Activated naive CD4-positive, alpha-beta T cell (primary cell): ENCODE results near the gene ABAT.
A peak's percentile ranks its signal among the peaks of the same experiment; 100 is the strongest.
"Not testable (repeated sequence)": the region's sequence is repeated elsewhere in the genome, so short reads cannot be mapped to it uniquely, and the experiment has no call there.

Experiments used
- DNase-seq, 4 experiments: peaks; one replicate each; lab custom pipeline; 2025; lab: John Stamatoyannopoulos, UW

ABAT gene

DNA sequence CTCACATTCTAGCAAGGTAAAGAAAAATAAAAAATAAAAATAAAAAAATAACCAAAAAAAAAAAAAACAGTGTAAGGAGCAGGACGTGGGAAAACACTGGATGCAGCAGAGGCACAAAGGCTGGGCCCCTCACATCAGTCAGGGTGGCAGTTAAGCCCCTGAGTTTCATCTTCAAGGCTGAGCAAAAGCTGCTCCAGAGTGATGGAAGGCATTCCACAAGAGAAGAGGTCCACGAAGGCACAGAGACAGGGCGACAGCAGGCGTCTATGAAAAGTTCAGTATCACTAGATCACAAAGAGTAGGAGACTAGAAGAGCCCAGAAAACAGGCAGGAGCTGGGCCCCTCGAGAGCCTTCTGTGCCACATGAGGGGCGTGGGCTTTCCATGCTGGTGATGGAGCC is 111.0 kb downstream of the ABAT start:
- no peak for DNase-seq

DNA sequence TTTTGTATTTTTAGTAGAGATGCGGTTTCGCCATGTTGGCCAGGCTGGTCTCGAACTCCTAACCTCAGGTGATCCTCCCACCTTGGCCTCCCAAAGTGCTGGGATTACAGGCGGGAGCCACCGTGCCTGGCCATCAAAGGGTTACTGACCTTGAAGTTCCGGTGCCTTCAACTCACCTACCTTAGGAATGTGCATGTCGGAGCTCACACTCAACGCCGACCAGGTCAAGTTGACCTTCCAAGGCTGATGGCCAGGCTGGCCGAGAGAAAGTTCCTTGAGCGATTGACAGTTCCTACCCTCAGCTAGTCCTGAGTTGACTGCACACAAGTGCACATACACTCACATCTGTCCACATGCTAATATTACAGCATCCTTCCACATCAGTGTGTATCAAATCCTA is 111.9 kb downstream of the ABAT start:
- DNase-seq = not testable (repeated sequence)

DNA sequence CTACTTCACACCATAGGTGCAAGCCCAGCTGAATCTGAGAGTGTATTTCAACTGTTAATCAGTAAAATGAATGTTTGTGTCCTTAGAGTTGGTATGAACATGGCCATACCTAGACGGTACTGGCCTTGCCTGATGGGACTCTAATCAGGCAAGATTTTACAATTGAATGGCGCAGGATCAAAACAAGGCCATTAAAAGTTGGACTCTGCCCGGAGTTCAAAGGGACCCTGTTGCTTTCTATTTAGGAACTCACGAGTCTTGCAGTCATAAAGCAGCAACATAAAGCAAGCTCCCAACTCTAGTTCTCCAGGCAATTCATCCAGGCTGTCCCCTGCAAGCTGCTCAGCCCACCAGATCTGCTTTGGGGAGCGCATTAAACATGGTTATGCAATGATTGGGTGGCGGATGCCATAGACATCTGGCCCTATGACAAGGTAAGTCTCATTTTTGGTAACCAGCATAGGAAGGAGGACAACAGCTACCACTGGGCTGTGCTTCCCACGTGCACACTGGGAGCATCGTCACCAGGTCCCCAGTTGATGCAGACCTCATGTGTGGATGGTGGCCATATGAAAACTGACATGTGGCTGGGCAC is 114.3 kb downstream of the ABAT start:
- no peak for DNase-seq

DNA sequence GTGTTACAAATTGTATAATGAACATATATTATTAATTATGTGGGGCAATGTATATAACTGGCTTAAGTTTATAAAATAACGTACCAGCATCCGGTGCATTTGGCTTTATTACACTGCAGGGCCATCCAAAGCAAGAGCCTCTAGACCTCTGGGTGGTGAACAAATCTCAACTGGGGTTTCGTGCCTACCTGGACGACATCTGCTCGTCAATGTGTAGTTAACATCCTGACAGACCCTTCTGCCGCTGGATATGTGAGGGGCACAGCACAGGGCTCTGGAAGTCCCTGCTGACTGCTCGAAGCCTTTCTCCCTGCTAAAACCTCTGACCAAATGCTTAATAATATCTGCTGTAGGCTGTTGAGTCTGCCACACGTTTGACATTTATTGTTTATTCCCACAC is 120.7 kb downstream of the ABAT start:
- DNase-seq = no peak

DNA sequence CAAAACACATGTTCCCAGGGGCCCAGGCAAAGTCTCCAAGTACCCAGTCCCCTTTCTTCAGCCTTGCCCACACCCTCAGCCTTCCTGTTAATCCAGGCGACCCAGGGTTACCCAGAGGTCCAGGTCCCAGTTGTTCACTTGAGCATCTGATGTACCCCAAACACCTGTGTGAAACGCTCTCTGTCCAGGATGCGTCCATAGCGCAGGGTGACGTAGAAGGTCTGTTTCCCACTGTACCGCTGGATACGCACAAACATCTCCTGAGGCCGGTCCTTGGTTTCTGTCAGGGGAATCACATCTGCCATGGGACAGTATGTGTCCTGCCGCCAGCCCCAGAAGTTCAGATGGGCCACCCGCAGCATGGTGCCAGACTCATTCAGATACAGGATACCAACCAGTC is 121.4 kb downstream of the ABAT start:
- no peak for DNase-seq

DNA sequence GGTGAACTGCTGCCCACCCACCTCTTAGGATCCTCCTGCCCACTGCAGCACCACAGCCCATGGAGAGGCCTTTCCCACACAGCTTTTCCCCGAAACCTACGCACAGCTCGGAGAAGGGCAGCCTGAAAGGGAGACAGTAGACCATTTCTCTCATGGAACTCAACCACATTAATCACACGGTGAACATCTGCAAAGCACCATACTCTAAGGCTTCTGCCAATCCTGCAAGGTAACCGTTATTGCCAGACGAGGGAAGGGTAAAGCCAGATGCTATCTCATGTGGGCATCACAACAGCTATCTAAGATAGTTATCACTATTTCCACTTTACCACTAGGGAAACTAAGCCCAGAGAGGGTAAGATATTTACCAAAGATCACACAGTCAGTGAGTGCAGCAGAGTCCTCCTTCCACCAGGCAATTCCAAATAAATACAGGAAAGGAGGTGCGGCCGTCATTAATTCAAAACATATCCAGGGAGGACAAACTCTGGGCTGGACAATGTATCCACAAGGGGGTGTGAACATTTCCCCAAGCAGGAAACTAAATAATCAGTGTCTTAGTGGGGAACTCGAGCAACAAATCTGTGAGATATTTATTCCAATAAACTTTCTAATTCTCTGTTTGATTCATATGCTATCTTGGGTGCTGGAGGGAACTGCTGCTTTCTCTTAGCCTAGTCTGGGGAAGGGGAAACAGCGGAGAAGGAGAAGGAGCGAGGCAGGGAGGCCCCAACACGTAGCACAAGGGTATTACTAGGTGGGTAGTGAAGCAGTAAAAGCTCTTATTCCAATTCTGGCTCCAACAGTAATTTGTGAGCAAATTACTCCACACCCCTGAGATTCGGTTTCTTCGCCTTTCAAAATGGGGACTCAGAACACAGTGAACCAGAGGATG is 122.3 kb downstream of the ABAT start:
- no peak for DNase-seq

DNA sequence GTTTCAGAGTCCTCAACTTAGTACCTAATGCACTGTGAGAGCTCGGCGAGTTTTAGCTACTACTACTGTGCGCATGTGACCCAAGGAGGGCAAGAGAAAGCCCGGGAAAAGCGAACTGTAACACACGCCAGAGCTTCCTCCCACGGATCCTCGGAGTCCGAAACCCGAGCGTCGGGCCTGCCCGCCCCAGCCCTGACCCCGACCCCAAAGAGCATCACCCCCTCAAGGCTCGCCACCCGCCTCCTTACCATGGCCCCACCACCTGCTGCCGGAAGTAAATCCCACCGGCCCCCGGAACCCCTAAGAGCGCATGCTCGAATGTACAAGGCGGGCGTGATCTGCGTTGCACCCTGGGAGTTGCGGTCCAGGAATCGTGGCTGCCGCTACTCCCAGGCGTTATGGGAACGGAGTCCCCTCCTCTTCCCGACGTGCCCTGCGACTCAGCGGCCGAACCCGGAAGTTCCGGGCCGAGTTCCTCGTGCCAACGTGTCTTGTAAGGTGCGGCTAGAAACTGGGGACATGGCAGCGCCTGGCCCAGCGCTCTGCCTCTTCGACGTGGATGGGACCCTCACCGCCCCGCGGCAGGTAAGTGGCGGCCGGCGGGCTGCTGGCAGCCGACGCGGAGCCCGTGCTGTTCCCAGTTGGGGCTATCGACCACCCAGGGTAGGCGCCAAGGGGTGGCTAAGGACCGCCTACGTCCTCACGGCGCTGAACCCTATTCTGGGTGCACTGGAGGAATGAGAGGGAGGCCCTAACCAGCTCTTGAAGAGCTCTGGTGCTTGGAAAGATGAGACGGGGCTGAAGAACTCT is 123.2 kb downstream of the ABAT start, which contains the start of the genes PMM2 and TMEM186:
Gene PMM2 (plus strand): TSS at position 476 of the 810 bp plus-strand sequence. CDS start 44 bp downstream, at position 520.
Gene TMEM186 (minus strand): TSS at position 276 of the 810 bp plus-strand sequence. CDS start 25 bp downstream, at position 251.
- DNase-seq = peak; percentile 81 to 91 (median 86)

DNA sequence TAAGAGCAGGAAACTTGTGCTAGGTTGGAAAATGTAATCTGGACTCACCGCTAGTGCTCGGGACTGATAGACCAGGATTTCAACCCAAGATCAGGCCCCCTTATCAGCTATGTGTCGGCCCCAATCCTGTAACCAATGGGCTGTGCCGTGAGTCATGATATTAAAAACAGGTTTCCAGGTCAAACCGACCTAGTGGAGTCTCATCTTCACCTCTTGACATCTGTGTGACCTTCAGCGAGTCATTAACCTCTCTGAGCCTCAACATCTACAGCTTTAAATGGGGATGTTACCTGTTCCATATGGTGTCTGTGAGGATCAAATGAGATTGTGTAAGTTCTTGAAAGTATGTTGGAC is 123.7 kb downstream of the ABAT start:
- no peak for DNase-seq

DNA sequence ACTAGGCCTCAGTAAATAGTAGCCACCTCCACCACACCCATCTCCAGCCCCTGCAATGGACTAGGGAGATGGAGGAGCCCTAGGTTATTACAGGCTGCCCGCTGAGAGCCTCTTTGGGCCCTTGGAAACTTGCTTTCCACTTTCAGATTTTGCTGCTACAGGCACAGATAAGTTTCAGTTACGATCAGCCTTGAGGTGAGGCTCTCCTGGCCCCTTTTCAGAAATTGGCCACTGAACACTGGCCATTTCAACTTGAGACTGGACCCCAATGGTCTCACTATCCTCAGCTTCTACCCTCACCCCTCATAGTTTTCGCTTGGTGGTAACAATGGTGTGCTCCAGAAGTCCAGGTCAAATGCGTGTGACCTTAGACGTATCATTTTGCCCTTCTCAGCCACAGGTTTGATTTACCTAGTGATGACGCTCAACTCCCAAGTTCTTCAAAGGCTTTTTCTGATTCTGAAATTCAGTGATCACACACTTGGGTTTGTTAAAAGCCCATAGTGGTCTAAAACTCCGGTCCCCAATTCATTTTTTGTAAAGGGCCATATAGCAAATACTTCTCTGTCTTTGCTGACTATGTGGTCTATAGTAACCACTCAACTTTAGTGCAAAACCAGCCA is 124.2 kb downstream of the ABAT start:
- DNase-seq = no peak

DNA sequence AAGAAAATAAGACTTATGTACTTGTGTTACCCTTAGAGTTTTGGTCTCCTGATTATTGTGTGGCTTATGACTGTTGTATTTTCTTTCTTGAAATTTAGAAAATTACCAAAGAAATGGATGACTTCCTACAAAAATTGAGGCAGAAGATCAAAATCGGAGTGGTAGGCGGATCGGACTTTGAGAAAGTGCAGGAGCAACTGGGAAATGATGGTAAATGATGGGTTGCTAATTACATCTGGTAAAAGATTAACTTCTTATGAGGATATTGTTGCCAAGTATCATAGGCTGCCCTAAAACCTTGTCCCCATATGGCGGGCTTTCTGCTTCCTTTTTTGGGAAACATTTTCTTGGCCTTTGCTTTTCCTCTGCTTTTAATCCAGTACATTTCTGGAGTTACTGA is 127.3 kb downstream of the ABAT start:
- DNase-seq = no peak

DNA sequence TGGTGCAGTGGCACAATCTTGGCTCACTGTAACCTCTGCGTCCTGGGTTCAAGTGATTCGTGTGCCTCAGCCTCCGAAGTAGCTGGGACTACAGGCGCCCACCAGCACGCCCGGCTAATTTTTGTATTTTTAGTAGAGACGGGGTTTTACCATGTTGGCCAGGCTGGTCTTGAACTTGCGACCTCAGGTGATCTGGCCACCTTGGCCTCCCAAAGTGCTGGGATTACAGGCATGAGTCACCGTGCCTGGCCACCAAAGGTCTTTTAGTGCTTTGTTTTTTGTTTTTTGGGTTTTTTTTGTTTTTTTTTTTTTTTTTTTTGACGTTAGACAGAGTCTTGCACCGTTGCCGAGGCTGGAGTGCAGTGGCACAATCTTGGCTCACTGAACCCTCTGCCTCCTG is 129.3 kb downstream of the ABAT start:
- not testable (repeated sequence) for DNase-seq

DNA sequence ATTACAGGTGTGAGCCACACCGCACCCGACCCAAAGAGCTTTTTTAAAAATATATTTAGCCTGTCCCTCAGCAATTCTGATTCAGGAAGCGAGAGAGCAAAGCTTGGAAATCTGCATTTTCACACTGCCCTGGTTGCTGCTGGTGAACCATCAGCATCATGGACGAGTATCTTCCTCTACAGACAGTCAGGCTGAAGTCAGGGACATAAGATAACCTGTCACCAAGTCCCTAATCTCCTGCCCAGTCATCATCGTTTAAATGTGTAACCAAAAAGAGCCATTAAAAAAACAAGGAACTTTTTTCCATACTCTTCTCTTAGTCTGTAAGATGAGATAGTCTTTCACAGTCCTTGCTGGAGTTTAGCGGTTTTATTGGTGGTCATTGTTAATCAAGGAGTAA is 129.9 kb downstream of the ABAT start:
- DNase-seq = no peak

DNA sequence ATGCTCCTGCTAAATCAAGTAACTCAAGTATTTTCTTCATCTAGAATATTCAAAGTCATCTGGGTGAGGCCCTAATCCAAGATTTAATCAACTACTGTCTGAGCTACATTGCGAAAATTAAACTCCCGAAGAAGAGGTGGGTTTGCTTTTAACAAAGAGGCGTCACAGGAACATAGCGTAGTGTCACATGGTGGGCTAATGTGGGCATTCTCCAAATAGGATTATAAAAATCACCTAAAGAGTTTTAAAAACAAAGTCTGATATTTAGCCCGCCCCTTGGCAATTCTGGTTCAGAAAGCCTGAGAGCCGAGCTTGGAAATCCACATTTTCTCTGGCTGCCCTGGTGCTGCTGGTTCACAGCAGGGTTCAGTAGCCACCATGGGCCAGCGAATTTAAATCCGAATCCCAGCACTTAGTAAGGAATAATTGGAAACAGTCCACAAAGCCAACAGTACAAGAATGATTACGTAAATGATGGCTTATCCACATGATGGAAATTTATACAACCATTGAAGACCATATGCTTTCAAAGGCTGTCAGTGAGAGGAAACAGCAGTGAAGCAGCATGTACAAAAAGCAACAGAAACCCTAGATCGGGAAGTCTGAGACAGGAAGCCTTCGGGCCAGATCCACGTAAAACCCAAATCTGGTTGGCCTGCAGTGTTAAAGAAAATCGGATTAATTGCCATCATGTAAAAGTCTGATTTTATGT is 132.0 kb downstream of the ABAT start:
- DNase-seq = no peak

DNA sequence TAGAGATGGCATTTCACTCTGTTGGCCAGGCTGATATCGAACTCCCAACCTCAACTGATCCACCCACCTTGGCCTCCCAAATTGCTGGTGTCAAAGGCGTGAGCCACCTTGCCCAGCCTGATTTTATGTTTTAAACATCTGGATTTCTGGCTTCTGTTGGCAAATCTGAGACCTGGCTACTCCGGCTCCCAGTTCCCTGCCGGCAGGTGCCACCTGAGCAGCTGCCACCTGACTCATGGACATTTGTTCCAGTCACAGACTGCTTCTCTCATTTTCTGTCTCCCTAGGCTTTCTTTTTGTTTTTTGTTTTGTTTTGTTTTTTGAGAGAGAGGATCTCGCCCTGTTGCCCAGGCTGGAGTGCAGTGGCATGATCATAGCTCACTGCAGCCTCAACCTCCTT is 132.8 kb downstream of the ABAT start:
- no peak for DNase-seq

DNA sequence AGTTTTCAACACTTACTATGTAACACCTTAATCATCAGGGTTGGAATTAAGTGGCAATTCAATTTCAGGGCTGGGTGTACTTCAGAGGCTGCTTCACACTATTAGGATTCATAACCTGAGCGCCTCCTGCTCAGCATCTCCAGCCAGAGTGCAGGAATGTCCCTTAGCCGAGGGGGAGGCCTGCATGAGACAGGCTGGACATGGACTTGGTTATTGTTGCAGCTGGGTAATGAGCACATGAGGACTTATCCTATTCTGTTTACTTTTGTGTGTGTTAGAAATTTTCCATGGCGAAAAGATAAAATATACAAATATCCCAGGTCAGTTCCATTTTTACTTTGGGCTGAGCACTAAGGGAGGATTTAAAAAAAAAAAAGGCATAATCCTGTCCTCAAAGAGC is 133.6 kb downstream of the ABAT start:
- no peak for DNase-seq

DNA sequence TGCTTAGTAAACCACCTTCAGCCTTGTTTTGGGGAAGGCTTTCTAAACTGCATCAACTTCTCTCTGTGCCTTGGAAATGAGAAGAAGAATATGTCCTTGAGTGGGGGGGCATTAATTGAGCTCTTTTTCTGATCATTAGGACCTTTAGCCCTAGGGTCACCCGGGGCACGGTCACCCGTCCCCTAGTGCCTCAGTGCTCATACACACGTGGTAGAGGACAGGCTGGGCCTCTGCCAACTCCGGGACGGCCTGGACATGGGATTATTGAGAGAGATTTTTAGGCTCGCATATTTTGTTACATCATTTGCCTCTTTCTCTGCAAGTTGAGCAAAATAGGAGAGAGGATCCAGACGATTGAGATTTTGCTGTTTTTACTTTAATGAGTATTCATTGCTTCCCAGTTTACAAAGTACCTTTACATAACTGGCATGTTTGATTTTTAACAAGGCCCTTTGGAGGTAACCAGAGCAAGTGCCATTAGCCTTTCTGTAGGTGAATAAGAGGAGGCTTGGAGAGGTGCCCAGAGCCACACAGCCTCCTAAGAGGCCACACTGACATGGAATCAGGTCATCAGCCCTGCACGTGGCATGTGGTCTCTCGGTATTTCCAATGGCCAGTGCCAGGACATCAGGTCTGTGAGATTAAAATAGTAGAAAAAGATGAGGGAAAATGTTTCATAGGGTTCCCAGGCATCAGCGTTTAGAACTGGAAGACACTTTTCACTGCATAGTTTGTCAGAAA is 134.4 kb downstream of the ABAT start:
- no peak for DNase-seq

DNA sequence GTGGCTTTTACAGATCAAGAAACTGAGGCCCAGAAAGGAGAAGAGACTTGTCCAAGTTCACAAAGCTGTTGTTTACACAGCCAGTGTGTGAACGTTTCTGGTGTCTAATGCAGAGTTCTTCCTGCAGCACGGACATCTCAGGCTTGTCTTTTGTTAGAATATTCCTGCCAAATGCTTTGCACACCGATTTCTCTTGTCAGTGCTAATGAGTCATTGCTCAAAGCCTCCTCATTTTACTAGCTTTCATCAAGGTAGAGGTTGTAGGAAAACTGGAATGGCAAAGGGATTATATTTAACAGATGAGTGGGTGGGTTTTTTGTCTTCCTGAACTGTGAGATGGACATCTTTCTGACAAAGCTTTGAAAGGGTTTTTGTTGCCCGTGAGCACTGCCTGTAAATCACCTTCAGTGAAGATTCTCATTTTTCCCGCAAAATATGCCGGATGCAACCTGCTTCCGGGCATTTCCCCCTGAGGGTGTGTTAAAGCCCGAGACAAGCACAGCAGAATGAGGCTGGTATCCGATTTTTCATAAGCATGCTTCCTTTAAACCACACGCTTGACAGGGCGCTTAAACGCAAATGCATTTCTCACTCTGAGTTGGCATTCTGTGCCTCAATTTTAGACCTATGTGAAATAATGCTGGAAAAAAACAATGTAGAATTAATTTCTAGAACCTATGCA is 137.9 kb downstream of the ABAT start:
- DNase-seq = no peak

DNA sequence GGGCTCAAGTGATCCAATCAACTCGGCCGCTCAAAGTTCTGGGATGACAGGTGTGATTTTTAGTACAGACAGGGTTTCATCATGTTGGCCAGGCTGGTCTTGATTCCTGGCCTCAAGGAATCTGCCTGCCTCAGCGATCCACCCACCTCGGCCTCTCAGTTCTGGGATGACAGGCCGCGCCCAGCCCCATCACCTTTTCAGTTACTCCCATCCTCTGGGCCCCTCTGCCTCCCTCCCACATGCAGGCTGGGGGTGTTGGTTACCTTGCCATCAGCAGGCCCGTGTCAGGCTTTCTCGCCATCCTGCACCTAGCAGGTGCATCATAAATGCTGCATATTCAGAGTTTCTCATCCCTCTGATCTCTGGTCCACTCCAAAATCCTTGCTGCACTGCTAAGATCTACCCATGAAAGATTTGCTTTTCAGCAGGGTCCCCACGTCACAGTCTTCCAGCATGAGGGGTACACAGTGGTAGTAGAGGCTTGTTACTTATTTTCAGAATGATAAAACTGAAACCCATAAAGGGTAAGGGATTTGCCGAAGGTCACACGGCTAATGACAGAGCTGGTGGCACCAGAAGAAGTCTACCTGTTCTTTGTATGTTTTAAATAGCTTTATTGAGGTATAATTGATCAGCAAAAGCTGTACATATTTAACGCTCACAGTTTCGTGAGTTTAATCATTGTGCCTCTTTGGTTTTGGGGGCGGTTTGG is 139.8 kb downstream of the ABAT start:
- no peak for DNase-seq

DNA sequence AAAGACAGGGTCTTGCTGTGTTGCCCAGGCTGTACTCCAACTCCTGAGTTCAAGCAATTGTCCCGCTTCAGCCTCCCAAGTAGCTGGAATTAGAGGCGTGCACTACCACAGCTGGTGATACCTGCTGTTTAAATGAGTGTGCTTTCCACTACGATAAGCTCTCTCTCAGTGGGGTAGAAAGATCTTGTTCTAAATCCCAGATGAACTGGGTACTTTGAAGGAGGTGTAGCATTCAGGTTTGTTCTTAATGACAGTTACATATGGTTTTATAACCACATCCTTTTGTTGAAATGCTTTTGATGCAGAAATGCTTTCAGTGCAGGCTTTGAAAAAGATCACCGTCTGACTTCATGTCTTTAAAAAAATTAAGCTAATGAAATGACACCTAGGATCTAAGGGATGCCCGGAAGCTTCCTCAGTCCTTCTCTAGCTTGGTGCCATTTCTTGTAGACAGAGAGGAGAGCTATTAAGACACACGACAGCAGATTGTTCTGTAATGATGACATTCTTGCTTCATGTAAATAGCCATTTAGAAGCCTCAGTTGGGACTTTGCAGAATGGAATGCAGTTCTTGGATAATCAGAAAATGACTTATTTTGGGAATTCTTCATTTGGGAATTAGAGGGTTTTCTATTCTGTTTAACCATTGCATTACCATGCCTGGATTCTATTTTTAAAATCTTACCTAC is 142.7 kb downstream of the ABAT start:
- no peak for DNase-seq
